Lung microvascular endothelial cell (primary cell): ENCODE data around the gene MUS81. TPM values are rescaled to one million over a fixed set of nuclear protein-coding genes. Genes with fewer than 3 reads are reported as not detected.
A peak's percentile ranks its signal among the peaks of the same experiment; 100 is the strongest.
"Not testable (repeated sequence)": the region's sequence is repeated elsewhere in the genome, so short reads cannot be mapped to it uniquely, and the experiment has no call there.

Experiments used
- DNase-seq, 2 donors: peaks; one replicate each; pipeline versions ENCODE4 v3.0.0 to v3.0.0-alpha.2; 2010; ENCODE audit warnings: low read depth in 2 of 2
- total RNA-seq: library from RNA; depleted of rRNA; stranded (reverse); fragments of >200 nt; gene quantifications from 2 replicates; pipeline ENCODE4 v1.2.1, GENCODE V29; 2014

The MUS81 gene
- total RNA-seq, 1 donor from 2014 or later: 36.3 TPM

GRCh38 chr11:65891219-65892136 lies 31.2 kb downstream of the MUS81 start:
- peak; percentile 55 to 93 for DNase-seq

GRCh38 chr11:65892137-65892540 lies 31.9 kb downstream of the MUS81 start:
- not testable (repeated sequence) for DNase-seq

DNA sequence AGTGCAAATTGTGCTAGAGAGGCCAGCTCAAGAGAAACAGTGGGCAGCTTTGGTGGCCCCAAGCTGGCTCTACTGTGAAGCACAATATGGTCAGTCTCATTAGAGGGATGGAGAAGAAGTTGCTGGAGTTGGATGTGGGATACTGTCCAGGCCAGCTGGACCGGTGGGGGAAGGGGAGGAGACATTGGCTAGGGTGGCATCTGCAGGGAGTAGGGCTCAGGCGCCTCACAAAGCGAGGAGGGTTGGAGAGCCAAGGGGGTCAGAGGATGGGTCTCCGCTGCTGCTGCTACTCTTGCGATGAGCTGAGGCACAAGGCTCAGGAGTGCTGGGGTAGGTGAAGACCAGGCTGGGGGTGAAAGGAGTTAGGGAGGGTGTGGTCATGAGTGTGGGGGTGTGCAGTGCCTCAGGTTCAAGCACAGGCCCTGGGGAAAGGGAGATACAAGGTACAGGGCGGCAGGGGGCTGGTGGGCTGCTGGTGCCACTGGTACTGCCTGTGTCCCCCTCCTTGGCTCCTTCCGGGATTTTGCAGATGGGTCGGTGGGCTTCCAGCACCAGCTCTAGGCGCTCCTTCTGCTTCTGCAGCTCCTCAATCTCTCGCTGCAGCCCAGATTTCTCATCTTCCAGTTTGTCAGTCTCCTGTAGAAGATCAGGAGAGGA lies 32.6 kb downstream of the MUS81 start:
- DNase-seq: no peak

GRCh38 chr11:65894034-65894591 lies 33.9 kb downstream of the MUS81 start:
- DNase-seq: peak in 1 of 2 donors; percentile 66

DNA sequence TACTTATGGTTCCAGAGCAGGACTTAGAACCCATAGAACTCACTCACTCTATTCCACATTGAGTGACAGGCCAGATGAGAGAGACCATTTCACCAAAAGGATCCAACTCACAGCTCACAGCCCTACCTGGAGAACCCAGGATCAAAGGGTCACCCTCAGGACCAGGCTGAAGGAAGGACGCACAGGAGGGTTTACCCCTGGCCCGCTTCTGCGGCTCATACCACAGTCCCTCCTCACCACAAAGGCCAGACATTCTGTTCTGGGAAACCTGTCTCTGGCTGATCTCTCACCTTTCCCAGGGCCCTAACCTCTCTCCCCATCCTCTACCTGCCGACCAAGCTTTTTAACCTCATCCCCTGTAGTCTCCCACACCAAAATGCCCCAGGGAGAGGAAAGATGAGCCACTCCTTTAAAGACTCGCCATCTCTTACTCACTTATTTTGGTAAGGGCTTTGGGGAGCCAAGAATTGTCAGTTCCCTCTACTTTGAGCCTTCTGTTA lies 35.3 kb downstream of the MUS81 start:
- no peak for DNase-seq

DNA sequence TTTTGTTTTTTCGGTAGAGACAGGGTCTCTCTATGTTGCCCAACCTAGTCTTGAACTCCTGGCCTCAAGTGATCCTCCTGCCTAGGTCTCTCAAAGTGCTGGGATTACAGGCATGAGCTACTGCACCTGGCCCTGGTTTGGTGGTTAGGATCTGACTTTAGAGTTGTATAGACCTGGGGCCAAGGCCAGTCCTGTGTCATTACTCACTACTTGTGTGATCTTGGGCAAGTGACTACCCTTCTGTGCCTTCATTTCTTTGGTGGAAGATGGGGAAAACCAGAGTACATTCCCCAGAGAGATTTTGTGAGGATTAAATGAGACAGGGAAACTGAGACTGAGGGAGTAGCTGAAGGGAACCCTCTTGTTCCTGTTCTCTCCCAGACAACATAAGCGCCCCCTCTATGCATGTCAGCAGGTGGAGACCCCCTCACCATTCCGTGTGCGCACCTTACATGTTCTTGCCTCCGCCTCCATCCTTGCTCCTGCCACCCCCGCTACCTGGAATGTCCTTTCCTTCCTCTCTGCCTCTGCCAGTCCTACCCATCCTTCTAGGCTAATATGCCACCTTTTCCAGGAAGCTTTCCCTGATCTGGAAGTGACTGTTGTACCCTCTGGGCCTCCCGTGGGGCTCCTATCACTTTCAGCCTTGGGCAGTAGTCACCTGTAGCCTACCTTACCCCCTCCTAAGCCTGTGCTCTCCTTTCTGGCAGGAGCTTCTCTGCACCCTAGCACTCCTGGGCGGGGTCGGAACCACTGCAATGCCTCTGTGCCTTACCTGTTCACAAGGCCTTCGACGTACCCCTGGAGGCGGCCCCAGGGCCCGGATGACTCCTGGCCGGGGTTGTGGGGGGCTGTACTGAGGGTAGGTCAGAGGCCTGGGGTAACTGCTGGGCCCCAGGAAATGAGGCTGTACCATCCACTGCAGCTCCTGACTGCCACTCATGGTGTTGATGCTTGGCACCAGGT lies 36.1 kb downstream of the MUS81 start:
- DNase-seq: no peak

GRCh38 chr11:65897020-65897471 lies 36.8 kb downstream of the MUS81 start:
- no peak for DNase-seq

- DNase-seq: no peak
Observed at GRCh38 chr11:65898656-65899355, 38.6 kb downstream of the MUS81 start.

DNA sequence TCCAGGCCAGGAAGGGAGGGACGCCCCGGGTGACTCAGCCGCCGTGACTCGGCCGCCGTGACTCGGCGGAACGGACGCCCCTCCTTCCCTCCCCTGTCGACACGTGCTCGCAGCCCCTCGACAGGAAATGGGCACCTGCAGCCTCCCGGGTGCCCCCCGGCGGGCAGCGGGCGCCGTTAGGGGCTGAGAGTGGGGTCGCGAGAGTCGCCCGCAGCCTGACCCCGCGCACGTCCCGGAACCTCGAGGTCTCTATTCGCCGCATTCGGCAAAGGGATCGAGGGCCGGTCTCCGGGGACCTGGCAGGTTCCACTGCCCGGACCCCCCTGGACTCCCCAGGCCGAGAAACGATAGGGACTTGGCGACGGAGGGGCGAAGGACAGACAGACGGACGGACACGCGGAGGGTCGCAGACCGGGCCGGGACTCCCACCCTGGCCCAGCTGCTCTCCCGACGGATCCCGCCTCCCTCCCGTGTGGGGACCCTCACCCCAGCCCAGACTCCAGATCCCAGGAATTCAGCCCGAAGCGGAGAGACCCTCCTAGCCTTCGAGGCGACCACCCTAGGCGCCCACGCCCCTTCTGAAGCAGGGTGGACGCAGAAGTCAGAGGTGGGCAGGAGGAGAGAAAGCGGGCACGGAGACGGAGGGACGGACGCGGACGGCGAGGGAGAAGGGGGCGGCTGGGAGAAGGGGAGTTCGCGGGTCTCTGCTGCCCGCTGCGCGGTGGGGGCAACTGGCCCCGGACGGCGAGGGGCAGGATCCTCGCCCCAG lies 39.3 kb downstream of the MUS81 start:
- DNase-seq: peak; percentile 76 to 86

- DNase-seq: peak; percentile 78 to 97
Observed at GRCh38 chr11:65900125-65900898, 40.1 kb downstream of the MUS81 start, which contains the start of gene FOSL1. Gene FOSL1 (minus strand): TSS chr11:65900388. CDS start chr11:65900339, 49 bp downstream.

GRCh38 chr11:65900899-65901180 lies 40.6 kb downstream of the MUS81 start:
- DNase-seq: no peak

GRCh38 chr11:65903068-65903481 lies 42.8 kb downstream of the MUS81 start:
- DNase-seq: peak in 1 of 2 donors; percentile 49

DNA sequence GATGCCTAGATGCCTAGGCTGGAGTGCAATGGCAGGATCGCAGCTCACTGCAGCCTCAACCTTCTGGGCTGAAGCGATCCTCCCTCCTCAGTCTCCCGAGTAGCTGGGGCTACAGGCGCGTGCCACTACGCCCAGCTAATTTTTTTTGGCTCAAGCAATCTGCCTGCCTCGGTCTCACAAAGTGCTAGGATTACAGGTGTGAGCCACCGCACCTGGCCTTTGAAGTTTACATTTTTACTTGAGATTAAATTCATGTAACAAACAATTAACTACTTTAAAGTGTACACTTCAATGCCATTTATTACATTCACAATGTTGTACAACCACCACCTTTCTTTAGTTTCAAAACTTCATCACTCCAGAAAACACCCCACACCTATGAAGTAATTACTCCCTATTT lies 43.5 kb downstream of the MUS81 start:
- no peak for DNase-seq

GRCh38 chr11:65906602-65907001 lies 46.4 kb downstream of the MUS81 start:
- DNase-seq: no peak

DNA sequence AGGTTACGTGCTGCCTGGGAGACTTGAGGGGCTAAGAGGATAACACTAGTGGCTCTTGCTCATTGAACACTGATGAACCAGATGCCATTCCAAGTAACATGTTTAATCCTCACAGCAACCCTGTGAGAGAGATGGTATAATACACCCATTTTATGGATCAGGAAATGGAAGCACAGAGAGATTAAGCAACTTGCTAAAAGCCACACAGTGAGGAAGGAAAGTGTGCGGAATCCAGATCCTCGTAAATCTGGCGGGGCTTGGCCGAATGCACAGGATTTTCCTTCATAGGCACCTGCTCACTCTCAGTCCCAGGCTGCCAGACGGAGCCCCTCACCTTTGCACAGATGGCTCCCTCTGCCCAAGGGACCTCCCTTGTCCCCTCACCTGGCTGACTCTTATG lies 47.6 kb downstream of the MUS81 start:
- DNase-seq: no peak

DNA sequence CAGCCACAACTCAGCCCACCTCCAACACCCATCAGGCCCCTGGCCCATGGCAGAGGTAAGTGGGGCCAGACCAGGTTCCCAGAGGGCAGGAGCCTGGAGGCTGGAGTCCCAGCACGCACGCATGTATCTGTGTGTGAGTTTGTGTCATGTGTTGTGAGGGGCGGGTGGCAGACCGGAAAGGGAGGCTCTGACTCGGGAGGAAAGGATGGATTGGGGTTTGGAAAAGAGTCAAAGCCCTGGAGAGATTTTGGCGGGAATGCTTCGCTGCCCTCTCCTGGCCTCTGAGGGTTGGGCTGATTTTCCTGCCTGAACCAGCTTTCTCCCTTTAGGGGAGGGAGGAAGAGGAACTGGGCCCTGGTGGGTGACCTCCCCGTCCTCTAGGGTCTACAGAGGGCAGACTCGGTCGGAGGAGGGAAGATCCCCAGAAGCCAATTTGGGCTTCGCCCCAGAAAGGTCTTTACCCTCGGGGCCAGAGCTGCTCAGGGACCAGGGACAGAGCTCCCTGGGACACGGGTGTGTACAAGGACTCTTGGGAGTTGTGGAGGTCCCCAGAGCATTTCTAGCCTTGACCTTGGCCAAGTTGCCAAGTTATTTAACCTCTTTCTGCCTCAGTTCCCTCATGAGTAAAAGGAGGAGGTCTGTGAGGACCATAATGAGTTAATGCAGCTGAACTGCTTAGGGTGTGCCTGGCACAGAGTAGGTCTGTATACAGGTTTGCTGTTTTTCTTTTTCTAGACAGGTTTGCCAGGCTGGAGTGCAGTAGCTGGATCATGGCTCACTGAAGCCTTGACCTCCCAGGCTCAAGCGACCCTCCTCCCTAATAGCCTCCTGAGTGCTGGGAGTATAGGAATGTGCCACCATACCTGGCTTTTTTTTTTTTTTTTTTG lies 51.7 kb downstream of the MUS81 start:
- DNase-seq: peak; percentile 61 to 72

DNA sequence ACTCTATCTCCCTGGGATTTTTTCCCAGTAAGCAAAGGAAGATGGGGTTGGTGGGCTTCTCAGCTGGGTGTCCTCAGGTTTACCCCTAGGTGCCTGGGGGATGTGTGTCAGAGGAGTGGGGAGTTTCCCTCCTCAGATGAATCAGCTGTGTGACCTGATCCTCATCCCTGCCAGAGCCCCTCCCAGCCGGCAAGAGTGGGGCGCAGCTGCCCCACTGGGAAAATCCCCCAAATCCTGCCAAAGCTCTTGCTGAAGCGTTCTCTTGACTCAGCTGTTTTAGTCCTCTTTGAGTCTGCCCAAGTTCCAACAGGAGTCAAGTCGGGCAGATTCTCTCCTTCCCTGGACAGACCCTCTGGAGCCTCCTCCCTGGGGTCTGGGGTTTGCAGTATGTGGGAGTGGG lies 52.6 kb downstream of the MUS81 start:
- DNase-seq: peak in 1 of 2 donors; percentile 81
